ENCODE results near the gene BEND2.
"Not testable (repeated sequence)": the region's sequence is repeated elsewhere in the genome, so short reads cannot be mapped to it uniquely, and the experiment has no call there.

Gene BEND2

DNA sequence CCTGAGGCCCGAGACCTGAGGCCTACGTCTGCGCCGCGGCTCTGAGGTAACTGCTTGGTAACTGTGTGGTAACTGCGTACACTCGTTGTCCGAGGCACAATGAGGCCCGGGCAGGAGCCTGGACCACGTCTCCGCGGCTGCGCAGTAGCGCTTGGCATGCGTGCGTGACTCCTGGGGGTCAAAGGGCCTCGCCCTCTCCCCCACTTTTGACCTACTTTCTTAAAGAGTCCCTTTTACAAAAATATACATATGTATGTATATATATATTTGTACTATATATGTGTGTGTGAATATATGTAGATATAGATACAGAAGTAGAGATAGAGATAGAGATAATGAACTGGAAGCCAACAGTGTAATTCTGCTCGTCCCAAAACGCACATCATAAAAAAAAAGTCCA is at the start of gene BEND2:
BEND2 (minus strand) TSS at position 101 of the 400 bp plus-strand sequence. CDS start 136 bp downstream, outside the sequence.
- no peak for DNase-seq

DNA sequence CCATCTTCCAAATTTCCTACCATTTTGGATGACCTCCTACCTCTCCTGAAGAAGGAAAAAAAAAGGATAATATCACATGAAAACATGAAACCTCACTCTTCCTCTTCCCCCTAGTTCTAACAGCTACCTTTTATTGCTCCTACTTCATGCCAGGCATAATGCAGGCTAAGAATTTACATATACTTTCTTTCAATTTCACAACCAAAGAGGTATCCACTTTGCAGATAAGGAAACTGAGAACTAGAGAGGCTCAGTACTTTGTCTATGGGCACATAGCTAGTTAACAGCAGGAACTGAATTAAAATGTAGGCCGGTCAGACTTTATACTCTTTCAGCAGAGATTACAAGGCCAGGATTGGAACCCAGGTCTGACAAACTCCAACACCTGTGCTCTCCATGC is 34.4 kb upstream of the BEND2 start:
- no peak for DNase-seq

DNA sequence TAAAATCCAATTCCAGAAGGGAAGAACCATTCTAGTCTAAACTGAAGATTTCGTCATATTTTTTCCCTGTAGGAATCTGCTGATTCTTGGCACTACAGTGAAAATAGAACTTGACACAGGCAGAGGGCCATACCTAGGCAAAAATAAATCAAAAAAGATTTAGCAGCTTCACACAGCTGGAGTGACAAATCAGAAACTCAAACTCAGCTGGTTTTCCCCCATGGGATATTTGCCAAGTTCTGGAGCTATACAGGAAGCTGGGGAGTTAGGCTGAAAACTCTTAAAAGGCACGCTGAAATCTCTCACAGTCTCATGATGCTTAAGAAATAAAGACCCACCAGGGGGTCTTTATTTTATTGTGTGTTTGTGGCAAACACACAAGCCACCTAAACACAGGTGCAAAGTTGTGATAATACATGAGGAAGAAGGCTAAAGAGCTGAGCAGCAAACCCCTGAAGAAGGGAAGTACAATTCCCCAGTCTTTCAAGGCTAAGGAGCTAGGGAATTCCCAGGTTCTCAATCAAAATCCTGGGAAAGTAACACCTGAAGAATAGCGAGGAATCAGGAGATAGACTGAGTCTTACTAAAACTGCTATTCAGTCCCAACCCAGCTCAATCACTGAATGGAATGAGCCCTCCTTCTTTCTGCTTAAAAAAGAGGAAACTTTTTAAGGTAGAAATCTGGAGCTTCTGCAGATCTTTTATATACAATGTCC is 32.1 kb upstream of the BEND2 start:
- no peak for DNase-seq

DNA sequence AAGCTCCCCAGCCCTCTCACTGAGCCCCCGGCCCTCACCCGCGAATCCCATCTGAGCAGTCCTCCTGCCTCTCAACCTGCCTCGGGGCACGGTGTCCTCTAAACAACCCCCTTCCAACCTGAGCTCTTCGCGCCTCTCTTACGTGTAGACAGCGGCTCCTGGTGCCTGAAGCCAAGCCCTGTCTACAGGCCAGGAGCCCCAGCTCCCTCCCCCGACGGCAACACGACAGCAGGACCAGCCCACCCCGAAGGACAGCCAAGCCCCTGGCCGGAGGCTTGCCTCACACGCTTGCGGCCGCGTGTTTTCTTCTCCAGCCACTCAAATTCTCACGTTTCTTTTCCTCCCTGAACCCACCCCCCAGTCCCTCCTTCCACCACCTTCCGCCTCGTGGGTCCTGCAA is 9.0 kb upstream of the BEND2 start:
- DNase-seq: not testable (repeated sequence)

DNA sequence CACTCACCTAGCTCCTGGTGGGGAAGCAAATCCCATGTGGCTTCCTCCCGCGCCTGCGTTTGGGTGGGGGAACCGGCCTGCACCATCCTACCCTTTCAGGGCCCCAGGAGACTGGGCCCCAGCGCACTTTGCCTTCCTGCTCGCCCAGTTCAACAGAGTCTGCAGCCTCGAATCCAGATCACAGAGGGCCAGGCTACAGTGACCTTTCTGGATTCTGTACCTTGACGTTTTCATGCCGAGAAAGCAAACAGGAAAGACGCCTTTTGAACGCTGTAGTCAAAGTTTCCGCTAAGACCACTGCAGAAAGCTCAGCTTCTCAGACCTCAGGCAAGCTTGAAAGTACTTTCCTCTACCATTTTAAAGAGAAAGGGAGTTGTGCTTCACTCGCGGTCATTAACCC is 7.4 kb upstream of the BEND2 start:
- DNase-seq: no peak

DNA sequence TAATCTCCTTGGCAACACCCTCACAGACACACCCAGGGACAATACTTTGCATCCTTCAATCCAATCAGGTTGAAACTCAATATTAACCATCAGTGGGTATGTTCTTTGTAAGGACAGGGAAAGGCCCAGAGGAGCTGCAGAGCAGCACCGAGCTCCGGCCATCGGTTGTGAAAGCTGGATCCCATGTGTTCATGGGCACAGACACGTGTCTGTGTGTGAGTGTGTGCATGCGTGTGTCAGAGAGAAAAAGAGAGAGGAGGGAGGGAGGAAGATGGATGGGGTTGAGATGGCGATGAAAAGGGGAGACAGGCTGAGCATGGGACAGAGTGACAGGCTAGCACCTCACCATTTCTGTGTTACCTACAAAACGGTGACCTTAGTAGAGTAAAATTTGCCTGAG is 6.8 kb upstream of the BEND2 start:
- no peak for DNase-seq

DNA sequence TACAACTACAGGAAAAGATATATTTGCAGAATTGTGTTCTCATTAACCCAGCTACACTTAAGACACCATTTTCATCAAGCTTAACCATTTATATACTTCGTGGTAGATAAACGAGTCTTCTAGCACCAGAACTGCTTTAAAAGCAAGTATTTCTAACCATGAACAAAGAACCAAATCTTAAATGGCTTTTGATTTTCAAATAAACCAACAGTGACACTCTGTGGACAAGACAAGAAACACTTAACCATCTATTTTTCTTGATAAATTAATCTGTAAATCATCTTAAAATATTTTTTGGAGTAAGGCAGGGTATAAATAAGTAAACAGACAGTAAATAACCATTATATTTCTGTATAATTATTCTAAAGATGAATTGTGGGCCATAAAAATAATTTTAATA is 10.2 kb downstream of the BEND2 start:
- DNase-seq: no peak

DNA sequence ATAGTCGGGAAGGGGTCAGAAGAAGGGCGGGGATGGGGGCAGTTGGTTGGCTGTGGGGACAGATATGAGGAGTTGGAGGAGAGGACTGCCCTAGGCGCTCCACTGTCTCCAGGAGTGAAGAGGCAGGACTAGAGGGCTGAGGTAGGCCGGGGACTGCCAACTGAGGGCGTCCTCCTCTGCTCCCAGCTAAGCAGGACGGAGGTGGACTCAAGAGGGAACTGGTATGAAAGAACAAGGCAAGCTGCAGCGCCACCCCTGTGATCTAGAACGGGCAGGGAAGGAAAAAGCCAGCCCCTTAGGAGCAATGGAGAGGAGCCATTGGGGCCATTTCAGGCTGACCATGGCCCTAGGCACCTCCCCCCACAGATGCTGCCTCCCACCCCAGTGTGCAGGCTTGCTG is 14.0 kb downstream of the BEND2 start:
- DNase-seq: no peak

DNA sequence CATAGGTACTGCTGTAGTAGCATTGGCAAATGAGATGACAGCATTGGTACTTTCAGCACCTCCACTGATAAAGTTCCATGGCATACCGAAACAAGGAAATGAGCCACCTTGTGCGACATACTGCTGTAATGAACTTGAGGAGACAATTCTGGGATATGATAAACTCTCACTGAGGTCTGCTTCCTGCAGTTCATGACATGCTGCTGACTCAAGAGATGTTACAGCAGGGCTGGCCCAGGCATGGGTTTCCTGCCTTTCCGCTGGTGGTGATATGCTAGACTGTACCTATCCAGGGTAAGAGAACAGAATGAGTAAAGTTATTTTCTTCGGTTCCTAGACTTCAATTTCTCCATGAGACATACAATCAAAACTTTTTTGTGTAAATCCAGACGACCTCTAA is 17.1 kb downstream of the BEND2 start:
- DNase-seq: no peak

DNA sequence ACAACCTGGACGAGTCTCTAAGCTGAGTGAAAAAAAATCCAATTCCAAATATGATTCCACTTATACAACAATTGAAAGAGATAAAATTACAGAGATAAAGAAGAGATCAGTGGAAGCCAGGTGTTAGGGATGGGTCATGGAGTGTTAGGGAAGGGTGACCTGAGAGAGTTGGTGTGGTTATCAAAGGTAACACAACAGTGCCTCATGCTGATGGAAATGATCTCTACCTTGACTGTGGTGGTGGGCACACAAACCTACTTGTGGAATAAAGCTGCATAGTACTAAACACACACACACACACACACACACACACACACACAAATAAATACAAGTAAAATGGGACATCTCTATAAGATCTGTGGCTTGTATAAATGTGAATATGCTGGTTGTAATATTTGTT is 26.0 kb downstream of the BEND2 start:
- no peak for DNase-seq

DNA sequence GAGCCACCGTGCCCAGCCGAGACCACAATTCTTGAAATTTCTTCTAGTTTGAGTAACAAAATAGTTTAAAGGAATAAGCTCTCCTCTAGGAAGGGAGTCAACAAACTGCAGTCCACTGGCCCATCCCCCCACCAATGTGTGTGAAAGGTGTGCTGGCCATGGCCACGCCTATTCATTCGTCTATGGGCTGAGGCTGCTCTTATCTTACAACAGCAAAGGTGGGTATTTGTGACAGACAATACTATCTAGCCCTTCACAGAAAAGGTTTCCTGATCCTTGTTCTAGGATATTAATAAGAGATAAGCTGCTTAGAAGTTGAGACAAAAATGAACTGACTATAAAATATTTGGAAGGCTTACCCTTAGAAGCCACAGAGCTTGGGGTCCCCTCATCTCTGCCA is 41.2 kb downstream of the BEND2 start:
- no peak for DNase-seq

DNA sequence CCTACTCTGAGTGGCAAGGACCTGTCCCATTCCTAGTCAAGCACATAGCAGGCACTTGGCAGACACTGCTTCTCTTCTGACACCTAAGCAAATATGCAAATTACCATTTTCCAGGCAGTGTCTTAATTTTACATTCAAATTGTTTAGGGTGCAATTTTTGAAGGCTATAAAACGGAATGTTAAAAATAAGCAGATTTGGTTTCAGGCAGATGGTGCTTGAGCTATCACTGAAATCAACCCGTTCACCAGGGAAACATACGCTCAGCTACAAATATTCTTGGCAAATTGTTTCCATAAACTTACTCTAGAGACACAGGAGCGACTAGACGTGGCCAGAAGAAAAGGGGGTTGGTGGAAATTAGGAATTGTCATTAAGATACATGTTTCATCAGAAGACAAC is 45.7 kb downstream of the BEND2 start:
- no peak for DNase-seq

DNA sequence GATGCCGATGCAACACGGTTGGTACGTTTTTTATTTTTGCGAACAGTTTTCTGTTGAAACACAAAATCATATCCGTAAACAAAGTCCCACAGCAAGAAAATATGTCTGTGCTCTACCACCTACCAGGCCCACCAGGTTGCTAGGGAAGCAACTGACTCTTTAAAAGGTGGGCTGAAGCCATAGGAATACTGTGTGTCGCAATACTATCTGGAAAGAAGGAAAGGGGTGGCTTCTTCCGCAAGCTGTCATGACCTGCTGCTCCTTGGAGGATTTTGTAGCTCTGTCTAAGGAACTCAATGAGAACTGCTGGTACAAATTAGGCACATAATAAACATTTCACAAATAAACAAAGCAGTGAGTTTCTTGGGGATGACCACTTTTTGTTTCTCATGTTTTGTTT is 46.5 kb downstream of the BEND2 start:
- DNase-seq: no peak

DNA sequence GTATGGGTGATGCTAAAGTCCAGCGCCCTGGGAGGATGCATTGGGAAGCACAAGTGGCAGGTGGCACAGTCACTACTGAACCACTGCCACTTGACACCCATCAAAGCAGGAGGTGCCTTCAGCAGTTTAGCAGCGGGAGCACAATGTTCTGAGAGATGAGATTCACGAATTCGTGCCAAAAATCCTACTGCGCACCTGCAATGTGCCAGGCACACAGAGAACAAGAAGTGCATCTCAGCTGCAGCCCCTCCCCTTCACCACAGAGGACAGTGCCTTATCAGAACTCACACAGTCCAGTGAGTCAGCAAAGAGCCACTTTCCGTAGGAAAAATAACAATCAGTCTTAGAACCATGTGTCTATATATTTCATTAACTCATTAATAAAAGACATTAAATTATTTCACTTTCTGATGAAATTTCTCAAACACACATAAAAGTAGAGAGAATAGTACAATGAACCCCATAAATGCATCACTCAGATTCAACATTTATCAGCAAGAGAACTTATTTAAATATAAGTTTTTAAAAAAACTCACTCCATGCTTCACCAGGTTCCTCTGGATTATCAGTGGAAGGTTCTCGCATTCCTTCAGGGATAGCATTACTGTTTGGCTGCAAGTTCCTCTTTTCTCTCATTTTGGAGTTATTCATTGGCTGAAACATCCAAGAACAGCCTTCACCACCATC is 47.0 kb downstream of the BEND2 start:
- no peak for DNase-seq

DNA sequence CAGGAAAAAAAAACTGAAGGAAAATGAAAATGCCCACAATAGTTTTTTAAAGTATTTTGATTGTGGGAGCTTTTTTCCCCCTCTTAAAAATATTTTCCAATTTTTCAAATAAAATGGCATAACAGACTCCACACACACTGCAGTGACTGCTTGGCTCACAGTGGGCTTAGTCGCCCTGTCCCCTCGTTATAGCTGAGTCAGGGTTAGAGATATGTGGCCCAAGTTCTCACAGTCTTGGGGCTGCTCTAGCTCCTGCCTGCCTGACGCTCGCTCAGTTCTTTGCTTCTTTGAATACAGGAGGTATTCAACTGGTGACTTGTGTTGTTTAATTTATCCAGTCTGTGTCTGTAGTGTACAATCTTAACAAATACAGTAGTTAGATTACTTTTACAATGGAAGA is 47.7 kb downstream of the BEND2 start:
- DNase-seq: no peak

DNA sequence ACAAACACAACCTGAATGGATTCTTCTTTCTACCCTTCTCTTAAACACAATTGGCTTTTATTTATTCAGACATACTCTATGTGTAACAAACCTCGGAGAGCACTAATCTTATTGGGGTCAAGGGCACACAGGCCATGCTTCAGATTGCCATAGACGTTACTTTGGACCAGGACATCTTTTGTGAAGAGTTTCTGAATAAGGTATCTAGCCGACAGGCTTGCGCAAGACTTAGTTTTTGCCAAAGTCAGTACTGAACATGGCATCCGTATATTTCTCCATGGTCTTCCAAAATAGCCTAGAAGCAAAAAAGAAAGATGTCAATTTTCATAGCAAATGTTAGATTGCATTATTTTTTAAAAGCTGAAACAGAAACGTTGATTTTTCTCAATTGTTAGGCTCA is 49.8 kb downstream of the BEND2 start:
- DNase-seq: no peak

DNA sequence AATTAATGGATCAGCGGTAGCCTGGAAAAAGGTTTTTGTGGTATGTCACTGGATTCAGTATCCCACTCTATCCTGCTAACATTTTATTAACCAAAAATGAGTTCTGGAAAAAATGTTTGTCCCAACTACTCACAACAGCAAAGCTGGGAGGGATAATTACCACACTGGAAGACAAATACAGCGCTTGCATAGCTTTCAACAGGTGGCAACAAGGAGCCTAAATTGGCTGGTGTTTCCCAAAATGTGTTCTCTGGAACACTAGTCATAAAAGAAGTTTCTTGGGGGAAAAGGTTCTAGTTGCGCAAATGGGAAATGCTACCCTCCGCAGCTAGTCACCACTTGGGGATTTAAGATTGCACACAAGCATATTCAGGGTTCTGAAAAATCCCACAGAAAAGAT is 54.6 kb downstream of the BEND2 start:
- no peak for DNase-seq

DNA sequence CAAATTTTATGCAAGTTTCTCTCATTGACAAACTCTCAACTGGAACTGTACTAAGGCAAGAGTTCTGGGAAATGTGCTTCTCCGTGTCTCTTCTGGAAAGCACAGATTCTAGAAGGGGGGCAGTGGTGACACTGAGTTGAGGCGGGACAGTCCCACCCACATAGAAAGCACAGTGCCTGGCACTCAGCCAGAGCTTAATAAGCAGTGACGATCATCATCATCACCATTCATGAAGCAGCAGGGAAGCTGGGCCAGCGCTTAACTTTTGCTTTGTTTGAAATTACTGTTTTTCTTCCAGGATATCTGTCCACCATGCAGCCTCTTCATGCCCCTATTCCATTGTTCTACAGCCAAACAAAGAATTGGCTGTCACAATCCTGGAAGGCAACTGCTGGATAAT is 60.3 kb downstream of the BEND2 start:
- no peak for DNase-seq

DNA sequence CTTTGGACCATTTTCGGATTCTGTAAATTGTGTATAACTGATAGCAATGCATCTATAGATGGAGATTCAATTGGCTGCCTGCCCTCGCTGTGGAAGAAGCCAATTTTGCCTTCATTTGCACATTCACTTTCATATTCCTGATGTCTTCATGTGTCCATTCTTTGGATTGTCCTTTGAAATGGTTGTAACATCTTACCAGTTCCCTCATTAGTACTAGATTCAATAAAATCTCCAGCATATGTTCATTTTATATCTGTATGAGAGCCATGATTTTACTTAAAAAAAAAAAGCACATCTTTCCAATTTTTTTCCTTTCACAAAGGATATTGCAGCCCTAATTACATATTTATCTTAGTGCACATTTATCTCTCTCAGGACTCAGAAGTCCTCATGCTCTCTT is 61.7 kb downstream of the BEND2 start:
- no peak for DNase-seq

DNA sequence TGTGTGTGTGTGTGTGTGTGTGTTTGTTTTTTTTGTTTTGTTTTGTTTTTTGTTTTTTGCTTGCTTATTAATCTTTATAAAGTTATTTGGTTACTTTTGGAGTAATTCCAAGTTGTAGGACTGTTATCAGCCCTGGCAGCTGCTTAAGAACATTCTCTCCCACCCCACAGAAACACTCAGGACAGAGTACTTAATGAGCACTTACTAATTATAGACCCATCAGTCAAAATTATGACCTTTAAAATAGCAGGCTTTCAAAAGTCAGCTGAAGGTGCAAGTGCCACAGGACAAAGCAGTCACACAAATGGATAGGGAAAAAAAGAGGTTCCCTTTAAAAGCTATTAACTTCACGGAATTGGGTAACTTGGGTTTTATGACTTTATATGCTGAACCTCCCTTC is 69.0 kb downstream of the BEND2 start:
- no peak for DNase-seq

DNA sequence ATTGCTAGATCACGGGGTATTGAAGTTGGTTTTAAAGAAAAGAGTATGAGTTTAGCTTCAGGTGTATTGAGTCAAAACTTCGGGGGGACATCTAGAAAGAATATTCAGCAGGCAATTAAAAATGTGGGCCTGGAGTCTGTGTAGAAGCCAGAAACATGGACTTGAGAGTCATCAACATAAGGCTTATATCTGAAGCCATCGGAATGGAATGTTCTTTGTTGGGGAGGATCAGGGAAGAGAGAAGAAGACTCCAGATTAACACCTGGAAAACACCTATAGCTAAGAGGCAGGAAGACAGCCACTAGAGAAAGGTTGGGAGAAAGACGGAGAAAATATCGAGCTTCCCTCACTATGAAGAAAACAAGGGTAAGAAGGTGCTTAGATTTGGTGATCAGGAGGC is 69.5 kb downstream of the BEND2 start:
- no peak for DNase-seq

DNA sequence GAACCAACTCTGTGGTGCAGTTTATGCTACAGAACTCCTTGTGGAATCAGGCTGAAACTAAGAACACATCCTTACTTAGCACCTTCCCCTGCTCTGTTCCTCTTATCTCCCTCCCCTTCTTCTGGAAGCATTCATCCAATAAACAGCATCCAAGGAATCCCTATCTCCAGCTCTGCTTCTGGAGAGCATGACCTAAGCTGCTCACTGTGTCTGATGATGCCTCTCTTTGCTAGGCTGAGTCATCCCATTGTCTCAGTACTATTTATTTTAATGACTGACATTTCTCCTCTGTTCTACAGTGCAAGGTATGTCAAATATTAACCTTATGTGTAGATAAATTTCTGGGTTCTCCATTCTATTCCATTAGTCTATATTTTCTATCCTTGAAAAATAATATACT is 71.2 kb downstream of the BEND2 start:
- no peak for DNase-seq

DNA sequence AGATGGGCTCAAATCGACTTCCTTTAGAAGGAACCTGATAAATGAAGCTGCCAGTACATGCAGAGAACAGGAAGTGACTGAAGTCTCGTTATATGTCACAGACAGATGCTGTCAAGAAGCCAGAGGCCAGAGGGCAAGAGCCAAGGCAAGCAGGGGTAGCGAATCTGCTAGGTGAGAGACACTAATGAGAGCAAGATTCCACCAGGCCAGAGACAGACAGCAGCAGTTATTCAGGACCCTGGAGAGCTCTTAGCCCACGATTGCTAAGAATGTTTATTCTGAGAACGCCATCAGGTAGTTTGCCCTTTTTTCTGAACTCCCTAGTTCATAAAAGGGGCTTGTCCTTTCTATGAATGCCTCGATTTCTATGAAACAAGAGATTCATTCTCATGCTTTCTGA is 73.7 kb downstream of the BEND2 start:
- DNase-seq: no peak

DNA sequence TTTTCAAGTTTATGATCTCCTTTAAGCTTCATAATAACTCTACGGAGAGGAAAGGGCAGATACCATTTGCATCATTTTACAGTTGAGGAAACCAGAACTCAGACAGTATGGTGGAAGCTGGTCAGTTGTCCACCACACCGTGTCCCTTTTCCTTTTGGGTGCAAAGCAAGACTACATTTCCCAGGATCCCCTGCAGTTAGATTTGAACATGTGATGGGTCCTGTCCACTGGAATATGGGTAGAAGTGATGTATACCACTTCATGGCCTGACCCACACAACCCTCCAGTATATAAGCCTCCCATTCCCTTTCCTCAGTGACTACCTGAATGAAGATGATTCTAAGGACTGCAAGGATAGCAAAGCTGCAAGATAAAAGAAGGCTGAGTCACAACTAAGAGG is 74.7 kb downstream of the BEND2 start:
- no peak for DNase-seq

DNA sequence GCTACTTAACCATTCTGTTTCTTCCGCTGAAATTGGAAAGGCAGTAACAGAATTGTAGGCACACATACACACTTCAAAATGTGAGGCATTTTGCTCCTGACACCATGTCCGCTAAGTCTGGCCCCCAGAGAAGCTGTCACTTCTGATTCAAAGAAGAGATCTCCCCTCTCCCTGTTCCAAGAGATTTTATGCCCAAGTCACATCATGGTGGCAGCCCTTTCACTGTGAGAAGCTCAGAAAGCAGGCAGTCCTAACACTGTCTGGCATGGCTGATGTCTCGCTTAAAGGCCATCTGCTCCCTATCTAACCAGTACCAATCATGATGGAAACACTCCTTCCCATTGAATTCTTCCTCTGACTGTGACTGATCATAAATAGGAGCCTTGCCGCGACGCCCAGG is 83.9 kb downstream of the BEND2 start:
- no peak for DNase-seq

All from NCI-H1694 treated with DMSO at 0.1 percent for 48 hours (cell line).